Hepatocyte (in vitro differentiated cells): ENCODE measurements around the gene EFNB3.

Source experiments
- CTCF ChIP-seq: fragments of 200-600 bp; sonication (generic); IDR thresholded peaks from 2 replicates; pipeline ENCODE4 v1.5.1; 2016; ENCODE audit warnings: antibody characterized with exemption, mild to moderate bottlenecking; ENCODE audit not compliant: poor library complexity
- EZH2 ChIP-seq: fragments of 200-600 bp; sonication (generic); IDR thresholded peaks from 2 replicates; pipeline ENCODE4 v1.6.1; 2016; ENCODE audit warnings: antibody characterized with exemption, mild to moderate bottlenecking, borderline replicate concordance

- TF ChIP-seq CTCF (no peak), EZH2 (no peak)
Measured at GRCh38 chr17:7747635-7748071, 42.7 kb downstream of the EFNB3 start.
